ENCODE results near the gene CYP2E1.
"Not testable (repeated sequence)": the region's sequence is repeated elsewhere in the genome, so short reads cannot be mapped to it uniquely, and the experiment has no call there.

GRCh38 chr10:133518517-133518916 lies 8.6 kb upstream of the CYP2E1 start:
- TF ChIP-seq EZH2phosphoT487 (IDR thresholded peaks at IDR 0.05; ENCODE audit: insufficient read depth, low read depth); EZH2 (IDR thresholded peaks at IDR 0.05; ENCODE audit: insufficient read depth, poor library complexity, severe bottlenecking): not testable (repeated sequence)

Data from GM23248 (cell line).